Measurements from ENCODE around the gene EEA1.

The EEA1 gene

DNA sequence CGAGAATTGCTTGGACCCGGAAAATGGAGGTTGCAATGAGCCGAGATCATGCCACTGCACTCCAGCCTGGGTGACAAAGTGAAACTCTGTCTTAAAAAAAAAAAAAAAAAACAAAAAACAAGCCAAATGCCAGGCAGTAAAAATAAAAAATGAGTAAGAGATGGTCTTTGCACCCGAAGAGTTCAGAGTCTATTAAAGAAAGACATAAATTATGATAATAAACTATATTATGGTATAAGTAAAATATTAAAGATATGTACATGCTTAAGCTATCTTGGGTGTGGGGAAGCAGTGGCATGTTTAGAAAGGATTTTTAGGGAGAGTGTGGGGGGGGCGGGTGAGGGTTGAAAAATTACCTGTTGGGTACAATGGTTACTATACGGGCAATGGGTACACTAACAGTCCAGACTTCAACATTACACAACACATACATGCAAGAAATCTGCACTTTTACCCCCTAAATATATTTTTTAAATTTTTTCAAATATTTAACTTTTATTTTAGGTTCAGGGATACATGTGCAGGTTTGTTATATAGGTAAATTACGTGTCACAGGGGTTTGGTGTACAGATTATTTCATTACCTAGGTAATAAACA, 99.3 kb downstream of the EEA1 start:
- ChIA-PET POLR2A (interaction anchor here (0.6 kb wide), 1 partner anchor 1271 kb away, joined by 3 read pairs; no protein-coding TSS in a partner anchor), CTCF (interaction anchor here (0.9 kb wide), 1 partner anchor 8 kb away, joined by 3 read pairs; no protein-coding TSS in a partner anchor)
- TF ChIP-seq, protein P1, sequence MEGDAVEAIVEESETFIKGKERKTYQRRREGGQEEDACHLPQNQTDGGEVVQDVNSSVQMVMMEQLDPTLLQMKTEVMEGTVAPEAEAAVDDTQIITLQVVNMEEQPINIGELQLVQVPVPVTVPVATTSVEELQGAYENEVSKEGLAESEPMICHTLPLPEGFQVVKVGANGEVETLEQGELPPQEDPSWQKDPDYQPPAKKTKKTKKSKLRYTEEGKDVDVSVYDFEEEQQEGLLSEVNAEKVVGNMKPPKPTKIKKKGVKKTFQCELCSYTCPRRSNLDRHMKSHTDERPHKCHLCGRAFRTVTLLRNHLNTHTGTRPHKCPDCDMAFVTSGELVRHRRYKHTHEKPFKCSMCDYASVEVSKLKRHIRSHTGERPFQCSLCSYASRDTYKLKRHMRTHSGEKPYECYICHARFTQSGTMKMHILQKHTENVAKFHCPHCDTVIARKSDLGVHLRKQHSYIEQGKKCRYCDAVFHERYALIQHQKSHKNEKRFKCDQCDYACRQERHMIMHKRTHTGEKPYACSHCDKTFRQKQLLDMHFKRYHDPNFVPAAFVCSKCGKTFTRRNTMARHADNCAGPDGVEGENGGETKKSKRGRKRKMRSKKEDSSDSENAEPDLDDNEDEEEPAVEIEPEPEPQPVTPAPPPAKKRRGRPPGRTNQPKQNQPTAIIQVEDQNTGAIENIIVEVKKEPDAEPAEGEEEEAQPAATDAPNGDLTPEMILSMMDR (IDR thresholded peaks at IDR 0.05; ENCODE audit: insufficient read depth, low read length, missing control alignments): no peak
- no peak overlapping the region for H3K4me3 ChIP-seq (ENCODE audit: low read depth, low read length)
- DNase-seq (ENCODE audit: low read depth, low spot score): no peak

DNA sequence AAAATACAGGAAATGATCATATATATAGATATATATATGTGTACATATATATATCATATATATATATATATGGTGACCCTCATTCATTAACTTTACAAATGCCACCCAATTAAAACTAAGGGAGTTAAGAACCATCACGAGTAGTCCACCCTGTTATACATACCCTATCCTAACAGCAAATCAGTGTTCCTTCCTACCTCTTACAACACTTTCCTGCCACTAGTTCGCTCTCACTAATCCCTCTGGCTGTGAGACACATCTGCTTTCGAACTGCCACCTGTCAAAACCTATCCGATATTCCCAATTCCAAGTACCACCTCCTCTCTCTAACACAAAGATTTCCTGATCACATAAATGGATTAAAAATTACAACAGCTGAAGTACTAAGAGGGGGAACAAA, 100.5 kb downstream of the EEA1 start:
- no peak overlapping the region for H3K4me3 ChIP-seq (ENCODE audit: low read depth, low read length)
- TF ChIP-seq, protein P1 (IDR thresholded peaks at IDR 0.05; ENCODE audit: insufficient read depth, low read length, missing control alignments): no peak
- ChIA-PET CTCF (interaction anchor here (1.7 to 2.5 kb wide), 3 partner anchors 9 to 159 kb away, joined by 10 to 13 read pairs (median 10); no protein-coding TSS in a partner anchor), POLR2A (no interaction called here)
- DNase-seq (ENCODE audit: low read depth, low spot score): no peak

DNA sequence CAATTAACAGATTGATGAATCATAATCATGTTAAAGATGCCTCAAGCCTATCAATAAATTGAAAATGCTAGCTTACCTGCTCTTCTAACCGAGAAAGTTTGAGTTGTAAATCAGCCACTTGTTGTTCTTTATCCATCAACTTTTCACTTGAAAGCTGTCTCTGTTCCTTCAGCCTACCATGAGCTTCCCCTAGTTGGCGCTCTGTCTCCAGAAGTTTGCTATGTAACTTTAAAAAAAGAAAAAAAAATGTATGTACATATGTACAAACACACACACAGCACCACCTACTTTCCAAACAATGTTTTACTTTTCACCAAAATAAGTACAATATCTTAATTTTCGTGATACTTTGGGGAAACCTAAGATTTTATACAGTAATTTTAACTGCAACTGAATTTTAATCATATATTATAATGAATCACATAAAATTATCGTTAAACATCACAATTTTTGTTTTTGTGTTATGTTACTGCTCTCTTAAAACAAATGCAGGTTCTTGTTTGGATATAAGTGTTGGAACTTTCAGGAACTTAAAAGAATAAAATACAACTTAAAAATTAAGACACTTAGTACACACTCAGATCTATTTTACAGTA, 101.2 kb downstream of the EEA1 start:
- no peak overlapping the region for H3K4me3 ChIP-seq (ENCODE audit: low read depth, low read length)
- TF ChIP-seq, protein P1 (IDR thresholded peaks at IDR 0.05; ENCODE audit: insufficient read depth, low read length, missing control alignments): peak; percentile 59
- ChIA-PET CTCF (interaction anchor here (0.6 to 2.5 kb wide), 14 partner anchors 9 to 592 kb away, joined by 3 to 15 read pairs (median 6); no protein-coding TSS in a partner anchor), POLR2A (no interaction called here)
- no peak for DNase-seq (ENCODE audit: low read depth, low spot score)

DNA sequence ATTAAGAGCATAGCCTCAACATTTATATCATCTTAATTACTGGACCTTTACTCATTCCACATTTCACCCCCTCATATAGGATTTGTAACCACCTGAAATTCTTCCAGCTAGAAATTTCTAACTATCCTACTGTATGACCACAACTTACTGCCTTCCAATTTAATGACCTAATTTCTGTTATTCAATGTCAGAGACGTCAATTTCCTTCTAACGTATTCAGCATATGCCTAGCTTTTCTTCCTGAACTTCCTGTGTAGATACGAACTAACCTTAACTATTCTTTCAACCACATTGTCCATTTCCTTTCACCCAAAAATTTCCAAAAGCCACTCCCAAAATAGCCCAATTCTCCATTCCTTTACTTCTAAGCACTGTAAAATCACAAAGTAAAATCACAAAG, 108.0 kb downstream of the EEA1 start:
- H3K4me3 ChIP-seq (ENCODE audit: low read depth, low read length): no peak overlapping the region
- ChIA-PET POLR2A (no interaction called here), CTCF (interaction anchor here (1.2 to 1.3 kb wide), 2 partner anchors 11 to 35 kb away, joined by 3 to 5 read pairs; no protein-coding TSS in a partner anchor)
- TF ChIP-seq, protein P1 (IDR thresholded peaks at IDR 0.05; ENCODE audit: insufficient read depth, low read length, missing control alignments): no peak
- DNase-seq (ENCODE audit: low read depth, low spot score): no peak

DNA sequence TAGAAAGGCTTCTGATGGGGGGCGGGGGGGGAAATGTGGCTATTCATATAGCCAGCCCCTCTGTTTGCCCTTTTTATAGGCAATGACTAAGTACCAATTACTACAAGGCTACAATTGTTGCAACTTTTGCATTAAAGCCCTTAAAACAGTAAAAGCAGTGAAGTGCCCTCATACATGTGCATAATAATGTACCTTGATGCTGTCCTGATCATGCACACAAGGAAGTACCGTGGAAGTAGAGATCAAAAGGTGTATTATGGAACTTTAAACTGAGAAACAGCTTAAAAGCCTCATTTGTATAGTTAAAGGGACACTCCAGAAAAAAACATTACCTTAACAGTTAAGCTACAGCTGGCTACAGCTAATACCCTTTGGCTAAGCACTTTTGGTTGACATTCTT, 114.5 kb downstream of the EEA1 start:
- POLR2A ChIA-PET: no interaction called here
- TF ChIP-seq, protein P1 (IDR thresholded peaks at IDR 0.05; ENCODE audit: insufficient read depth, low read length, missing control alignments): no peak
- CTCF ChIA-PET: interaction anchor here (1.4 kb wide), 1 partner anchor 13 kb away, joined by 6 read pairs; no protein-coding TSS in a partner anchor
- no peak overlapping the region for H3K4me3 ChIP-seq (ENCODE audit: low read depth, low read length)
- no peak for DNase-seq (ENCODE audit: low read depth, low spot score)

DNA sequence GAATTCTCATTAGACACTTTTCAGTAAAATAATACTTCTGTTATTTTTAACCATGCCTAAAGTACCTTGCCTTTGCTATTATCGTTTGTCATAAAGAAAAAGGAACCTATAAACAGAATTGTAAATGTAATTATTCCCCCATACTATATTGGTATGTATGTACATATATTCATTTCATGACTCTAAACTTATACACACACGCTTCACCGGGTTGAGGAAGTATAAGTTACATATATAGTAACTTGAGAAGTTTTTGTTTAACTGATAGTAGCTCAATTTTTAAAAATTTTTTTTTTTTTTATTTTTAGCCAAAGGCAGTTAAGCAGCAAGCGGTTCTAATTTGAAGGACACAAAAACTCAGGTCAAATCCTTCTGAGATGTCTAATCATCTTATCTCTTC, 118.7 kb downstream of the EEA1 start:
- POLR2A ChIA-PET: no interaction called here
- H3K4me3 ChIP-seq (ENCODE audit: low read depth, low read length): no peak overlapping the region
- CTCF ChIA-PET: interaction anchor here (0.7 kb wide), 1 partner anchor 17 kb away, joined by 3 read pairs; no protein-coding TSS in a partner anchor
- TF ChIP-seq, protein P1 (IDR thresholded peaks at IDR 0.05; ENCODE audit: insufficient read depth, low read length, missing control alignments): no peak
- DNase-seq (ENCODE audit: low read depth, low spot score): no peak

Measured in AG04449 (cell line).